Activated CD4-positive, alpha-beta T cell treated with anti-CD3 and anti-CD28 coated beads, Interleukin-2, Interleukin-4, amounts not matched to agents 100 ng/mL and 50 ng/mL, durations not matched to agents 16 hours and 8 hours (primary cell): ENCODE data around the gene CLNK.

ENCODE experiments used
- DNase-seq: peaks from one replicate; pipeline ENCODE4 v3.0.0-alpha.2; 2020; ENCODE audit warnings: low spot score

The CLNK gene, protein sequence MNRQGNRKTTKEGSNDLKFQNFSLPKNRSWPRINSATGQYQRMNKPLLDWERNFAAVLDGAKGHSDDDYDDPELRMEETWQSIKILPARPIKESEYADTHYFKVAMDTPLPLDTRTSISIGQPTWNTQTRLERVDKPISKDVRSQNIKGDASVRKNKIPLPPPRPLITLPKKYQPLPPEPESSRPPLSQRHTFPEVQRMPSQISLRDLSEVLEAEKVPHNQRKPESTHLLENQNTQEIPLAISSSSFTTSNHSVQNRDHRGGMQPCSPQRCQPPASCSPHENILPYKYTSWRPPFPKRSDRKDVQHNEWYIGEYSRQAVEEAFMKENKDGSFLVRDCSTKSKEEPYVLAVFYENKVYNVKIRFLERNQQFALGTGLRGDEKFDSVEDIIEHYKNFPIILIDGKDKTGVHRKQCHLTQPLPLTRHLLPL

DNA sequence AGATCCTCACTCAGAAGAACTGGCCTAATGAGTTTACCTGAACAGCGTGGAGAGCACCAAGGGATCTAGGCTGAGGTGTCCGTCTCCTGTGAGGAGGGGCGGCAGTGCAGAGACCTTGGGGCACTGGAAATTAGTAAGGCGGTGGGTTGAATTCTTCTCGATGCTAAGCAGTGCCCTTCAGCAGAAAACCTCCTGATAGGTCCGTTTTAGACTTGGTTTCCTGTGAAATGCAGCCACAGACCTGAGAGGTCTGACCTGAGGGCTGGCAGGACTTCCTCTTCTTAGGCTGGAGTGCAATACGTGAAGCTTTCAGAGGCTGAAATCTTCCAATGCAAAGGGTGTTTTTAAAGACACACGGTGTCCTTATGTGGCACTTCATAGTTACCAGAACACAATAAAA lies at the start of gene CLNK:
Gene CLNK, minus strand, starts transcription at position 138 of the 400 bp plus-strand sequence. CDS start 16,899 bp downstream, outside the sequence.
- no peak for DNase-seq

DNA sequence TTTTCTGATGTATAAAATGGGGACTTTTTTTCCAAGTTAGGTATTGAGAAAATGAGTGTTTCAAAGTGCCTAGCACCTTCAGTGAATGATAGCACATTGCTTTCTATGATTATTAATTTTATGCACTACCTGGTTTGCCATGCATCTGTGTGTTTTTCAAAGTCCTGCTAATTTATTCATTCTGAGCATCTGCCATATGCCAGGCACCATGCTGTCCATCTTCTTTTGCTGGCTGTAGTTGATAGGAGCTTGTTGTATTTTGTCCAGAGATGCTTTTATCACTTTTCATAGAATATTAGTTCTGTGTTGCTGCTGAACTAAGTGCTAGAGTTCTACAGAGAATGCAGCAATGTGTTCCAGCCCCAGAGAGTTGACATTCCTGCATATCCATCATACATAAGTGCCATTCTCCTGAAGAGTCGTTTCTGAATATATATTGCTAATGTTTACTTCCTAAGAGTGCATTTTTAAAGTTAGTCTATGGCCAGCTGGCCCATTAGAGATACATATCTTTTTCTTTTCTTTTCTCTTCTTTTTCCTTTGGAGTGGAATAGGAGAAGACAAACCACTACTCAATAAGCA lies 49.0 kb upstream of the CLNK start:
- DNase-seq = no peak

DNA sequence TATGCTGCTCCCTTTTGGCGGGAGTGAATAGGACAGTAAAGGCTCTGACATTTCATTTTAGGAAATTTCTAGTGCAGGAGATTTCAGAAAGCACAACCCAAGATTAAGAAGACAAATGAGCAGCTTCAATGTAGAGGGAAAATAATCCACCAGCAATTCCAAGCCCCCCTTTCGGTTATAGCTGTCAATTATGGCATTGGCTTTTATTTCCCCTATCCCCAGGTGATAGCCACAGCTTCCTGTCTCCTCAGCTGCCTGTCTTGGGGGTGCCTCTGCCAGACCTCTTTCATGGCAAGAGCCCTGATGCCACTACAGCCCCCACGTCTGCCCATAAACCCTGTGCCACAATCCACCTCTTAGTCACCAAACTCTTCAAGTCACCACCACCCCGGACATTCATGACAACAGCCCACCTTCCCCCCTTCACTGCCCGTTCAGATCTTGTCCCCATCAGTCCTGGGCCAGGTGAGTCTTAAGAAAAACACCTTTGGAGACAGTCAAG lies 48.4 kb upstream of the CLNK start:
- no peak for DNase-seq

DNA sequence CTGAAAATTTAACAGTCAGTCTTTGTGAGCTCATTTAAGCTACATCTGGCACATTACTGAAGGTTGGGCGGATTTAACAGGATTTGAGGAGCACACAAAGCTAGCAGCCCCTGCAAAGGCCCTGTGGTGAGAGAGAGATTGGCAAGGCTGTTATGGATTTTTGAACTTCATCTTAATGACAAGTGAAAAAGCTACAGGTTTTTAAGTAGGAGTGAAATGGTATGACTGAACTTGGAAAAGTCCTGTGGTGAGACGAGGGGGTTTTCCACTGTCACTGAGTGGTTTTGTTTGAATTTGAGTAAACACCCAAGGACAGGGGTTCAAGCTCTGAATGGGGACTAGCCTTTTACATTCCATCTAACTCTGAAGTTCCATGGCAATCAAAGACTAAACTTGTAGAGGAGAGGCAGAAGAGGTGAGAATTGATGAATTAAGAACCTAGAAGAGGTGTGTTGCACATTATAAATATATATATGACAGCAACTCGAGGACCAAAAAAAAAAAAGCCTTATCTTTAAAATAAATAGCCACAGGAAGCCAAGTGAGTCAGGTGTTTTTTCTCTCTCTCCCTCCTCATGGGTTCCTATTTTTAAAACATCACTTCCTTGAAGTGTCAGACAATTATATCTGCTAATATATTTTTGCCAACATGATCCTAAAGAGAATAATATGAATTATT lies 47.8 kb upstream of the CLNK start:
- peak; percentile 60 for DNase-seq

DNA sequence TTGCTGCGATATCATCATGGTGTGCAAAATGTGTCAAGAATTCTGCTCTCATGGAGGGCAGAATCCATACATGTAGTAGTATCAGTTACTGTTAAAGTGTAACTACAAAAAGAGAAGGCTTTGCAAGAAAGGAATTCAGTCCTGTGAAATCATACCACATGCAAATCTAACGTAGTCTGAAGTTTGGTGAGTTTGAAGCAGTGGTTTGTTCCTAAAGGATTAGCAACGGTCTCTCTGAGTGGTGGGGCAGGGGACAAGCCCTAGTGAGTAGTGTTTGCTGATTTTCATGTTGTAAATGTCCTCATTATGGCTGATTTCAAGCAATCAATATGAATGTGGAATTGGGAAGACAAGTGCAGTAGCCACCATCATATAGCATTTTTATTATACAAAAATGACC lies 47.1 kb upstream of the CLNK start:
- no peak for DNase-seq

DNA sequence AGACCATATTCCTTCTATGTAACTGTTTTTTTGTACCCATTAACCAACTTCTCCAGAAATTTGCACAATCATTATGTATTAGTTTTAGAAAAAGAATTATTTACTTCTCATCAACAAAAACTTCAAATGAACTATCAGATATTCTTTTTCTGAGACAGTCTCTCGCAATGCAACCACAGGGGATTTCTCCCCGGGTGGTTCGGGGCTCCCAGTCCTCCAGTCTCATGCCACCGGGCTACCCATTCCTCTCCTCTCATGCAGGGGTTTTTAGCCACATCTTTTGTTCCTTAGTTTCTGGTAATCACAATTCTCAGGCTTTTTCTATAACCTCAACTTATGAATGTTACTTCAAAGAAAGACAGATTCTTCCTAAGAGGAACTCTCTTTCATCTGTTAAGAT lies 46.6 kb upstream of the CLNK start:
- DNase-seq = no peak

DNA sequence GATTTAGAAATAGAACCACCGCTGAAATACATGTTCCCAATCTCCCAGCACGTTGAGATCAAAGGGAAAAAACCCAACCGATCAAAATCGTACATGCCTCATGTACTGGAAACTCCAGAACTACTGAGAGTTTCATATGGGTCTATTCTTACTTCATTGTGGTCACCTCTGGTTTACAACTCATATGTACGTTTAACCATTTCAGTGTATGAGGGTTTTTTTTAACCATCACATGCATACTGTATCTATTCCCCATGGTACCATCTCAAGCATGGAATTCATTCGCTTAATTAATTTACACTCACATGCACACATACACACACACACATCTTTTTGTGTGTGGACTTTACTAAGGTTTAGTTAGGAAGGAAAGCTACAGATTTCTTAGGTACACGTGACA lies 46.0 kb upstream of the CLNK start:
- DNase-seq = peak; percentile 48

DNA sequence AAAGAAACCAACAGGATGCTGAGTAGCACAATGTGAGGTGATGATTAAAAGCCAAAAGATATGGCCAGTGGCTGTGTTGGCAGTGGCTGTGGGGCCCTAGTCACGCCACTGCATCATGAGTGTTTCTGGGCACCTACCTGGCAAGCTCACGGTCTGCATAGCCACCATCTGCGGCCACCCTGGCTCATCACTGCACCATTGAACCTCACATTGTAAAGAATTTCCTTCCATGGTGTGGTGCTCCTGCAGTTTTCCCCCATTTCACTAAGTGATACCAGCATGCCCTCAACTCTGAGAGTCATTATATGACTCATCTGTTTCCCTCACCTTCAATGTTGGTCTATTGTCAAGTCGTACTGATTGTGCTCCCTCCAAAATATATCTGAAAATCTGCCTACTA lies 45.5 kb upstream of the CLNK start:
- peak; percentile 38 for DNase-seq

DNA sequence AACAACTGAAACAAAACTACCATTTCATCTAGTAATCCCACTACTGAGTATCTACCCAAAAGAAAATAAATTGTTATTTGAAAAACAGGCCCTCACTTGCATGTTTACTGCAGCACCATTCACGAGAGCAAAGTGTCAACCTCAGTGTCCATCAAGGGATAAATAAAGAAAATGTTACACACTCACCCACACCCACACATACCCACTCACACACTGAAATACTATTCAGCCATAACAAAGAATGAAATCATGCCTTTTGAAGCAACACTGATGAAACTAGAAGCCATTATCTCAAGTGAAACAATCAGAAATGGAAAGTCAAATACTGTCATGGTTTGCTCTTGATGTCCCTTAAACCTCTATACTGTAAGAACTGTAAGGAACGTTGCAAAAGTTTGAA lies 44.8 kb upstream of the CLNK start:
- DNase-seq = no peak

DNA sequence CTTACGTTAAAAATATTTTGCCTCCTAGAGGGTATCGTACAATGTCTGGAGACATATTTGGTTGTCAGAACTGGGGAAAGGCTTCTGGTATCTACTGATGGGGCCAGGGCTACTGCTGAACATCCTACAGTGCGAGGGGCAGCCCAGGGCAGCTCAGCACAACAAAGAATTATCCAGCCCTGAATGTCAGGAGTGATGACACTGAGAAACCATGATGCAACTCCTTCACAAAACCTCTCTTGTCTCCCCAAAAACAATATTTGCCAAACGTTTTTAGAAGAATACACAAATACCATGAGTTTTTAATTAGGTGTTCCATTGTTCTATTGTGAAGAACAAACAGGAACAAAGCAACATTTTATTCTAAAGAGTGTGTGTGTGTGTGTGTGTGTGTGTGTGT lies 43.4 kb upstream of the CLNK start:
- no peak for DNase-seq

DNA sequence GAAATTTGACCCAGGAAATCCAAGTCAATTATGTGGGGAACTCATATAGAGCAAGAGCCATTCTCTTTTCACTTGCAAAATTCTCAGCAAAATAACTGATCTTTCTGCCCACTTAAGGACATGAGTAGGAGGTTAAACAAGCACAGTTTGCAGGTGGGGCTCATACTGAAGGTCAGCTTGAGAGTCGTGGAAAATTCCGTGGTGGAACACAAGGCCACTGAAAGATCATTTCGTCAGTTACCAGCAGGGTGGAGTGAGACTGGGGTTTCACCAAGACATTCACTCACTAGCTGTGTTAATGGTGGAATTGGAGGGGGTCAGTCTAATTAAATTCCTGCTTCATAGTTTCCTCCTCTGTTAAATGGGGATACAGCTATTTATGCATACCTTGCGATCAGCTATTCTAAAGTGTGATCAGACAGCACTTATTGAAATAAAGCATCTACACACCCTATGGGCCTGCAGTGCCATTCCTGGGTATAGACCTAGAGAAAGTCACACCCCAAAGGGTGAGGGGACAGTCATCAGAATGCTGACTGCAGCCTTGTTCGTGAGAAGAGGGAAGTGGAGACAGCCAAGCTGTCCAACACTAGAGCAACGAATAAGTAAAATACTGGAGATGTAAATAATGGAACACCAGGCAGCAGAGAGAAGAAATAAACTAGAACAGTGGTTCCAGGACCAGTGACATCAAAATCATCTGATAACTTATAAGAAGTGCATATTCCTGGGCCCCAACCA lies 42.7 kb upstream of the CLNK start:
- no peak for DNase-seq

DNA sequence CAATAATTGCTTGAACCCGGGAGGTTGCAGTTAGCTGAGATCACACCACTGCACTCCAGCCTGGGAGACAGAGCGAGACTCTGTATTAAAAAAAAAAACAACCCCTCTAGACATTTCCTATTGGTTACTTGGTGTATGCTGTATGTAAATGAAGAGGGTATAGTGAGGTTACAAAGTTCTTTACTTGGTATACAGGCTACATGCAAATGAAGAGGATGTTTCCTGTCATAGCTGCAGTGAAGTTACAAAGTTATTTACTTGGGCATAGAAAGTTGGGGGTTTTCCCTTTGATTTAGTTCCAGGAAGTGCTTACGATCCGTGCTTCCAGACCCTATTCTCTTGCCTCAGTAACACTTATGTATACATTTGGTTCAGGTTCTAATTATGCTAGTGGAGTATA lies 38.4 kb upstream of the CLNK start:
- DNase-seq = peak; percentile 35

DNA sequence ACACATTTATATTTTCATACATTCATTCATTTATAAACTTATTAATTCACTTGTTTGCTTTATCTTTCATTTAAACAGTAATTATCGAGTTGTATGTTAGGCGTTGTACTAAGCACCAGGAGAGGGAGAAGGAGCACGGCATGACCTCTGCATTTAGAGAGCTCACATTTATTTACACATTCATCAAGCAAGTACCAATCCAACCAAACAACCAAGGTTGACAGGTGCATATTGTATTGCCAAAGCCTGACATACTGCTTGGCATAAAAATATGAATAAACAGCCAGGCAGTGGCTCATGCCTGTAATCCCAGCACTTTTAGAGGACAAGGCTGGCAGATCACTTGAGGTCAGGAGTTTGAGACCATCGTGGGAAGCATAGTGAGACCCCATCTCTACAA lies 37.0 kb upstream of the CLNK start:
- DNase-seq = no peak

DNA sequence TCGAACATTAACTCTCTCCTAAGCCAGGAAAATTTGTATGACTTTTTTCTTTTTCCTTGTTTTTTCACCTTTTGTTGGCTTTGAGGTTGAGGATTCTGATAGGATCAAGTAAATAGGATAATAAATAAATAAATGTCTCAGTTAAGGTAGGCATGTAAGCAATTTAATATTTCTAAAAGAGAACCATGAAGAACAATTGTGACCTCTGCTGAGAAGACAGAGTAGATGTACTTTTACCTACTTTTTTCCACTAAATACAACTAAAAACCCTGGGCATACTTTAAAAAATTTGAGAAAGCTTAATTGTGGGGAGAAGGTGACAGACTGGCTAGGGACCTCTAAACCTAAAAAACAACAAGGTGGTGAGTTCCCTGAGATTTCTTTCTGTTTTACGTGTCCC lies 31.6 kb upstream of the CLNK start:
- DNase-seq = no peak

DNA sequence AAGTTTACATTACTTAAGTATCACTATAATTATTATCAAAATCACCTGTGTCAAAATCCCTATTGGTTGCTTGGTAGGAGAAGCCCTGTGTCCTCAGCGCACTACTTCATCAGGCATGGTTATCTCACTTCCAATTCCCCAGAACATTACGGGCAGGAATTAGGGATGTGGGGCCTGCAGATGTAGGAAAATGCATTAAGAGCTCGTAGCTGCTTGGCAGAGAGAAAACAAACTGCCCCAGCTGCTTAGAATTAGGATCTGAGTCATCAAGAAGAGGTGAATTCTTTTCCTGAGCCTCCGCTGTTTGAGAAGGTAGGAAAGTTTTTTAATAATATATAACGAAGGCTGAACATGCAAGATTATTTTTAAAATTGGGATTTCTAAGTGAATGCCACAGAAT lies 31.1 kb upstream of the CLNK start:
- no peak for DNase-seq

DNA sequence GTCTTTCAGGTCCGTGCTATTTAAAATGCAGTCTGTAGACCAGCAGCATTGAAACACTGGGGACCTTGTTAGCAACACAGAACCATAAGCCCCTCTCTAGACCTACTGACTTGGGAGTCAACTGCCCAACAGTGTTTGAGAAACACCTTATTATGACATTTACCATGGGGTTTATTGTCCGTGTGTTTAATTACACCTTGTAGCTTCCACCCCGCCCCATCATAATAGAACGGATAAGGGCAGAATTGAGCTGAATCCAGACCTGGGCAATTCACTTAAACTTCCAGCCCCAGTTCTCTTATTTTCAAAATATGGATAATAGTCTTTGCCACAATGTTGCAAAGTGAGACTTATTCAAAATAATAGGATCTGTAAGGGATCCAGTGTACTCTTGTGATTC lies 30.6 kb upstream of the CLNK start:
- no peak for DNase-seq

DNA sequence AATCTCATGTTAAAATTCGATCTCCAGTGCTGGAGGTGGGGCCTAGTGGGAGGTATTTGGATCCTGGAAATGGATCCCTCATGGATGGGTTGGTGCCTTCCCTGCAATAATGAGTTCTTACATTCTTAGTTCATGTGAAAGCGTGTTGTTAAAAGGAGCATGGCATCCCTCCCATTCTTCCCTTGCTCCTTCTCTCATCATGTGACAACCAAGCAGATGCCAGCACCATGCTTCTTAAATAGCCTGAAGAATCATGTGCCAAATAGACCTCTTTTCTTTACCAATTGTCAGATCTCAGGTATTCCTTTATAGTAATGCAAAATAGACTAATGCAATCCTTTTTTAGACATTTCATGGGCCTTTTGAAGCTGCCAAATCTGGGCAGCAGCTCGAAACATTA lies 29.0 kb upstream of the CLNK start:
- DNase-seq = no peak

DNA sequence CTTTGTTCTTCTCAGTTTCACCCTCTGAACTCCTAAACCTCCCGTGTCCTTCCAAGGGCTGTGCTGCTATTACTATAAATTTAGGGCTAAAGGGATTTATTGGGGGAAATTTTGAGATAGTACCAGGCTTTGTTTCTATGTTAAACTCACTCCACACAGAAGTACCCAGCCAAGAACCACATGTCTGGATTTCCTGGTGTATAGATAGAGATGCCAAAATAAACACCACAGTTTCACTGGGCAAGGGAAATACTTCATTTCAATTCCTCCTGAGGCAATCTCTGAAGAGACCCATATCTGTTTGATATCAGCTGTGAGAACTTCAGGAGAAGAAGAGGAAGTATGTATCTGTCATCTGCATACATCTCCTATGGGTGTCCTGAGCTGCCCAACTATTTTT lies 21.7 kb upstream of the CLNK start:
- no peak for DNase-seq

DNA sequence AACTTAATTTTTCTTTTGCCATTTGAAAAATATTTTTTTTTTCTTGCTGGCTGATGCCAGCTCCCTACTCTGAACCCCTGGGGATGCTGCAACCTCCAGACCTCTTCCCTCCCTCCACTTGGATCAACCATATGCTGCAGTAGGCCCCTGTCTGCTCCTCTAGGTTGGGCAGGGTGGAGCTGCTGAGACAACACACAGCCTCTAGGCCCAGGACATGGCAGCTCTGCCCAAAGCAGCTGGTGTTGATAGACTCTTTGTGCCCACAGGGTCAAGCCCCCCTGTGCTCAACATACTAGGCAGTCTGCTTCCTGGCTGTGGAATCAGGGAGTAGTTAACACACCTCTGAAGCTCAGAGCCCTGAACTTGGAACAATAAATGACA lies 19.9 kb upstream of the CLNK start:
- DNase-seq = no peak

DNA sequence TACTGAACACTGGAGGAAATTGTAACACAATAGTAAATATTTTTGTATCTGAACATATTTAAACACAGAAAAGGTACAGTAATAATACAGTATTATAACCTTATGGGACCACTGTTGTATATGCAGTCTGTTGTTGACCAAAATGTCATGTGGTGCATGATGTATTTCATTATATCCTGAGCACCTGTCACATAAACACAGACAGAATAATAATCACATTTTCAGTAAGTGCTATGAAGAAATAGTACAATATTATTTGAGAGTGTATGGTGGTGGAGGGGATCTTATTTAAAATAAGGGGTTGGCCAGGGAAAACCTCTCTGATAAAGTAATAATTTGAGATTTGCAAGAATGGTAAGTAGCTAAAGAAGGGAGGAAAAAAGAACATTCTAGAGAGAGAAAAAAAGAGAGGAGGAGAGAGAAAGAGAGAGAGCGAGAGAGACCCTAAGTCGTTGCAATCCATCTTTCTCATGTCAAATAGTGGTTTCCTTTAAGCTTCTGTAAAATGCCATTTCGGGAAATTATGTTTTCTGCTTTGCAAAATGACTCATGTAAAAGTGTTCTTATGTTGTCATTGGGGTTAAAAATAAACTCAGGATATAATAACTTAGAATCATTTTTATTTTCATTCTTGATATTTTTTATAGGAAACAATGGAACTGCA lies 19.3 kb upstream of the CLNK start:
- DNase-seq = no peak

DNA sequence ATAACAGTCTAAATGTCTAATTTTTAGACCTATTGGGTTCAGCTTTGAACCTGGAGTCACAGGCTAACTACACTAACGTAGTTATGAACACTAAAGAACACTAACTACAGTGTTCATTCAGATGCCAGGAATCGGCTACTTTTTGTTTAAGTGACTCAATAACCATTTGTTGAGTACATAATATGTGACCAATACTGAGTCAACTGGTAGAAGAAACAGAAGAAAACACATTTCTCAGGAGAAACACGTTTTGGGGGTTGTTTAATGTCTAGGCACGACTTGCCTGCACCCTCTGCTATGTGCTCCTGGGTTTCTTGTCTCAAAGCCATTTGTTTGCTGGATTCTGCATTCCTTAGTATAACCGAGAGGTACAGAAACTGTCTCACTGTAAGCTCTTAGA lies 18.6 kb upstream of the CLNK start:
- no peak for DNase-seq
